ENCODE data around the gene RNF222. TPM values are rescaled to one million over a fixed set of nuclear protein-coding genes. Genes with fewer than 3 reads are reported as not detected.

Gene RNF222
- total RNA-seq, 4 donors from 2014 or later, result not detected

- Histone ChIP-seq H3K4me1 (no peaks in the 10 kb centered on the region), H3K36me3 (no peaks in the 10 kb centered on the region), H3K9me3 (no peaks in the 10 kb centered on the region), H3K27me3 (peaks cover 20% of the 10 kb centered on the region), H3K4me3 (no peak overlapping the region), H3K27ac (no peak overlapping the region)
- no peak for TF ChIP-seq POLR2A (IDR thresholded peaks at IDR 0.05)
- TF ChIP-seq EP300 (IDR thresholded peaks at IDR 0.05; ENCODE audit: low read depth), result no peak
- no peak for TF ChIP-seq CTCF (IDR thresholded peaks at IDR 0.05)
- no peak for TF ChIP-seq POLR2AphosphoS5 (IDR thresholded peaks at IDR 0.05)
- in situ Hi-C loops (cut with MboI; ENCODE audit: low pct_ligation_motif_present in 1 of 4, low pct_unique_long_range_greater_than_20kb in 1 of 4, low sequenced_read_pairs in 3 of 4) (no loop called here), intact Hi-C loops (cut with DNase I; ENCODE audit: low total_unique reads) (no loop called here)
- WGBS, 2 donors (ENCODE audit: low coverage in 1 of 2), result 54 to 67% methylated on average over 3 to 5 of the region's 5 CpGs
- no peak for DNase-seq
Measured at GRCh38 chr17:8345951-8346665, 51.5 kb downstream of the RNF222 start.

- Histone ChIP-seq H3K4me3 (no peak overlapping the region), H3K36me3 (no peaks in the 10 kb centered on the region), H3K27me3 (peaks cover 20% of the 10 kb centered on the region), H3K4me1 (no peaks in the 10 kb centered on the region), H3K9me3 (no peaks in the 10 kb centered on the region), H3K27ac (no peak overlapping the region)
- 69% methylated on average over 6 of the region's 6 CpGs; no CpG with 5 or more reads in 1 of the 2 donors for WGBS, 2 donors (ENCODE audit: low coverage in 1 of 2)
- in situ Hi-C loops (cut with MboI; ENCODE audit: low pct_ligation_motif_present in 1 of 4, low pct_unique_long_range_greater_than_20kb in 1 of 4, low sequenced_read_pairs in 3 of 4), result no loop called here
- intact Hi-C loops (cut with DNase I; ENCODE audit: low total_unique reads), result no loop called here
- DNase-seq, result no peak
- no peak for TF ChIP-seq CTCF (IDR thresholded peaks at IDR 0.05)
- TF ChIP-seq POLR2A (IDR thresholded peaks at IDR 0.05), result no peak
- TF ChIP-seq POLR2AphosphoS5 (IDR thresholded peaks at IDR 0.05), result no peak
- no peak for TF ChIP-seq EP300 (IDR thresholded peaks at IDR 0.05; ENCODE audit: low read depth)
Measured at GRCh38 chr17:8345052-8345690, 52.5 kb downstream of the RNF222 start.

- DNase-seq, result no peak
- Histone ChIP-seq H3K27me3 (no peaks in the 10 kb centered on the region), H3K27ac (no peak overlapping the region), H3K36me3 (no peaks in the 10 kb centered on the region), H3K9me3 (no peaks in the 10 kb centered on the region), H3K4me1 (peaks cover 0 to 2% (median 0%) of the 10 kb centered on the region in 4 donors), H3K4me3 (no peak overlapping the region)
- in situ Hi-C loops (cut with MboI; ENCODE audit: low pct_ligation_motif_present in 1 of 4, low pct_unique_long_range_greater_than_20kb in 1 of 4, low sequenced_read_pairs in 3 of 4) (no loop called here), intact Hi-C loops (cut with DNase I; ENCODE audit: low total_unique reads) (no loop called here)
- TF ChIP-seq POLR2A (IDR thresholded peaks at IDR 0.05) (no peak), EP300 (IDR thresholded peaks at IDR 0.05; ENCODE audit: low read depth) (no peak), POLR2AphosphoS5 (IDR thresholded peaks at IDR 0.05) (no peak), CTCF (IDR thresholded peaks at IDR 0.05) (no peak)
- 77 to 100% methylated on average over 1 to 4 of the region's 4 CpGs for WGBS, 2 donors (ENCODE audit: low coverage in 1 of 2)
Measured at GRCh38 chr17:8341456-8341855, 56.2 kb downstream of the RNF222 start.

Other genes with a start within 250 kb of the RNF222 start
- 100 to 1,000 TPM in 2 of 4 donors, 10 to 100 TPM in 2; 55.9 to 211 (median 109) TPM for gene PER1, start 245.4 kb downstream of the RNF222 start, total RNA-seq
- 10 to 100 TPM; 20.9 to 49.4 (median 30.1) TPM for gene VAMP2, start 234.9 kb downstream of the RNF222 start, total RNA-seq
- 10 to 100 TPM in 2 of 4 donors, 1 to 10 TPM in 2; 1.5 to 74.6 (median 18.3) TPM for gene TMEM107, start 221.4 kb downstream of the RNF222 start, total RNA-seq
- gene BORCS6, start 207.6 kb downstream of the RNF222 start, total RNA-seq, result 10 to 100 TPM in 3 of 4 donors, 1 to 10 TPM in 1; 3.2 to 17.1 (median 12.7) TPM
- 1 to 10 TPM; 2.2 to 8.6 (median 5.6) TPM for gene AURKB, start 187.3 kb downstream of the RNF222 start, total RNA-seq
- 100 to 1,000 TPM in 1 of 4 donors, 10 to 100 TPM in 3; 19.9 to 139 (median 31.7) TPM for gene CTC1, start 149.8 kb downstream of the RNF222 start, total RNA-seq
- gene PFAS, start 148.5 kb downstream of the RNF222 start, total RNA-seq, result 10 to 100 TPM in 2 of 4 donors, 1 to 10 TPM in 1, under 1 TPM in 1; 0.75 to 24.9 (median 8.9) TPM
- 10 to 100 TPM in 3 of 4 donors, 1 to 10 TPM in 1; 8.4 to 47.1 (median 14.6) TPM for gene RANGRF, start 109.2 kb downstream of the RNF222 start, total RNA-seq
- gene SLC25A35, start 102.4 kb downstream of the RNF222 start, total RNA-seq, result 10 to 100 TPM in 1 of 4 donors, 1 to 10 TPM in 3; 2.2 to 27.7 (median 4.2) TPM
- gene ARHGEF15, start 87.6 kb downstream of the RNF222 start, total RNA-seq, result 10 to 100 TPM in 2 of 4 donors, 1 to 10 TPM in 1, under 1 TPM in 1; 0.96 to 18.3 (median 6.6) TPM
- not detected for gene ODF4, start 58.0 kb downstream of the RNF222 start, total RNA-seq
- 1,000 to 10,000 TPM in 3 of 4 donors, 100 to 1,000 TPM in 1; 714 to 2,921 (median 2,064) TPM for gene RPL26, start 14.6 kb downstream of the RNF222 start, total RNA-seq
- 10 to 100 TPM; 28.3 to 82.4 (median 77.2) TPM for gene NDEL1, start 38.1 kb upstream of the RNF222 start, total RNA-seq
- gene MYH10, start 232.9 kb upstream of the RNF222 start, total RNA-seq, result 10 to 100 TPM in 1 of 4 donors, 1 to 10 TPM in 3; 3.7 to 71.2 (median 8.3) TPM

Data from transverse colon (tissue), 4 donors.